ENCODE data around the gene IER3. TPM values are rescaled to one million over a fixed set of nuclear protein-coding genes. Genes with fewer than 3 reads are reported as not detected.

Gene IER3
- total and polyA plus RNA-seq, 2 experiments from 2014 or later, result 19.9 to 21.2 TPM

- peaks cover 47% of the 10 kb centered on the region for H3K4me1 Mint-ChIP-seq
- no peaks in the 10 kb centered on the region for H3F3A ChIP-seq (replicated peaks; ENCODE audit: low read depth)
- ATAC-seq, result no peak
Observed at GRCh38 chr6:30769853-30770524, 25.6 kb upstream of the IER3 start.

More at GRCh38 chr6:30769853-30770524, 25.6 kb upstream of the IER3 start:
- peak overlapping the region; percentile 46 for H3K4me2 ChIP-seq
- no peak overlapping the region for H3K27ac ChIP-seq (ENCODE audit: low read depth)
- peaks cover 26% of the 10 kb centered on the region for H3K4me1 ChIP-seq (ENCODE audit: insufficient read depth)
- Mint-ChIP-seq H3K4me3 (peak overlapping the region; percentile 43; the same call in 1 of the 3 replicates), H3K27me3 (ENCODE audit: insufficient read depth, low read depth, poor library complexity) (peaks cover 8% of the 10 kb centered on the region), H3K27ac (peak overlapping the region; percentile 94), H3K36me3 (ENCODE audit: low read depth) (no peaks in the 10 kb centered on the region), H3K9me3 (no peaks in the 10 kb centered on the region; the same call in 2 of the 3 replicates)
- H3K4me3 ChIP-seq, result no peak overlapping the region
- DNase-seq (ENCODE audit: low spot score), result no peak
- no peaks in the 10 kb centered on the region for H3K27me3 ChIP-seq (ENCODE audit: insufficient read depth)
- no peak for TF ChIP-seq ETS1 (IDR thresholded peaks at IDR 0.05)
- TF ChIP-seq REST (IDR thresholded peaks at IDR 0.05; ENCODE audit: unreplicated experiment), result no peak
- TF ChIP-seq EZH2 (IDR thresholded peaks at IDR 0.05; ENCODE audit: low read depth, unreplicated experiment), result no peak
- TF ChIP-seq EZH2phosphoT487 (IDR thresholded peaks at IDR 0.05; ENCODE audit: unreplicated experiment), result no peak
- no peak for TF ChIP-seq CREB1 (CRISPR knock-in tag; IDR thresholded peaks at IDR 0.05; ENCODE audit: low read depth)
- TF ChIP-seq ZNF462 (CRISPR knock-in tag; IDR thresholded peaks at IDR 0.05), result no peak
- TF ChIP-seq POLR2AphosphoS5 (IDR thresholded peaks at IDR 0.05; ENCODE audit: low read depth), result no peak
- TF ChIP-seq ZNF114 (CRISPR knock-in tag; IDR thresholded peaks at IDR 0.05), result no peak
- TF ChIP-seq ZNF331 (CRISPR knock-in tag; IDR thresholded peaks at IDR 0.05; ENCODE audit: low read depth), result no peak
- H3K36me3 ChIP-seq (ENCODE audit: insufficient read depth), result no peaks in the 10 kb centered on the region
- H3K79me2 ChIP-seq (replicated peaks; ENCODE audit: insufficient read depth), result no peaks in the 10 kb centered on the region
- no peaks in the 10 kb centered on the region for H4K20me1 ChIP-seq (replicated peaks; ENCODE audit: insufficient read depth)
- H2AFZ ChIP-seq, result peak overlapping the region; percentile 95; the same call in 1 of the 2 replicates
- no peaks in the 10 kb centered on the region for H3K9me2 ChIP-seq (ENCODE audit: insufficient read depth)
